PC-9 (cell line): ENCODE measurements around the gene AKAP13. TPM values are rescaled to one million over a fixed set of nuclear protein-coding genes. Genes with fewer than 3 reads are reported as not detected.
"Not testable (repeated sequence)": the region's sequence is repeated elsewhere in the genome, so short reads cannot be mapped to it uniquely, and the experiment has no call there.

Experiments used
- BruUV-seq: library from RNA; stranded (reverse); fragments of 400-500 nt; replicated peaks from 2 replicates; lab custom pipeline; 2021; lab: Mats Ljungman, UMichigan
- CTCF ChIA-PET: fragments of 300-600 bp; sonication (Branson Sonifier 250); formaldehyde crosslinking; loops from one replicate; lab custom pipeline; 2022; ENCODE audit warnings: antibody characterized with exemption; lab: Charles Lee
- POLR2A ChIA-PET: fragments of 300-600 bp; sonication (Branson Sonifier 250); formaldehyde crosslinking; loops from one replicate; lab custom pipeline; 2022; ENCODE audit warnings: antibody characterized with exemption; ENCODE audit not compliant: unreplicated experiment; lab: Charles Lee
- DNase-seq, 2 experiments: peaks; one replicate each; pipeline versions ENCODE4 v3.0.0 to v3.0.0-alpha.2; 2015 to 2022; ENCODE audit warnings: mixed read lengths in 1 of 2
- H2AFZ ChIP-seq: fragments of 200-600 bp; sonication (generic); 2 replicates; pipeline ENCODE4 v1.8.1; 2017; ENCODE audit warnings: antibody characterized with exemption
- H3F3A ChIP-seq: fragments of 200-600 bp; sonication (generic); 2 replicates; pipeline ENCODE4 v1.8.1; 2017; ENCODE audit warnings: antibody characterized with exemption, mild to moderate bottlenecking, low read depth; ENCODE audit not compliant: insufficient read depth
- H3K27ac ChIP-seq: fragments of 200-600 bp; sonication (generic); 2 replicates; pipeline ENCODE4 v1.6.1; 2016; ENCODE audit warnings: mixed run types
- H3K27me3 ChIP-seq: fragments of 200-600 bp; sonication (generic); 2 replicates; pipeline ENCODE4 v1.6.1; 2016; ENCODE audit warnings: low read depth, mixed run types; ENCODE audit not compliant: insufficient read depth
- H3K36me3 ChIP-seq: fragments of 200-600 bp; sonication (generic); 2 replicates; pipeline ENCODE4 v1.6.1; 2016; ENCODE audit warnings: low read depth, mixed run types
- H3K4me1 ChIP-seq: fragments of 200-600 bp; sonication (generic); replicated peaks from 2 replicates; pipeline ENCODE4 v1.6.1; 2016; ENCODE audit warnings: mixed run types; ENCODE audit not compliant: insufficient read depth
- H3K4me2 ChIP-seq: fragments of 200-600 bp; sonication (generic); 2 replicates; pipeline ENCODE4 v1.6.1; 2017; ENCODE audit warnings: mixed run types
- H3K4me3 ChIP-seq: fragments of 200-600 bp; sonication (generic); 2 replicates; pipeline ENCODE4 v1.6.1; 2016; ENCODE audit warnings: mixed run types
- H3K79me2 ChIP-seq: fragments of 200-600 bp; sonication (generic); 2 replicates; pipeline ENCODE4 v1.6.1; 2017; ENCODE audit warnings: low read depth, mixed run types
- H3K9me2 ChIP-seq: fragments of 200-600 bp; sonication (generic); 2 replicates; pipeline ENCODE4 v1.8.1; 2017; ENCODE audit warnings: mild to moderate bottlenecking; ENCODE audit not compliant: insufficient read depth
- H3K9me3 ChIP-seq: fragments of 200-600 bp; sonication (generic); 2 replicates; pipeline ENCODE4 v1.8.1; 2016; ENCODE audit warnings: low read depth; ENCODE audit not compliant: insufficient read depth
- H4K20me1 ChIP-seq: fragments of 200-600 bp; sonication (generic); 2 replicates; pipeline ENCODE4 v1.8.1; 2017; ENCODE audit not compliant: insufficient read depth
- EZH2 ChIP-seq: fragments of 200-600 bp; sonication (generic); IDR thresholded peaks from 2 replicates; pipeline ENCODE4 v1.8.0; 2017; ENCODE audit warnings: antibody characterized with exemption, low read depth
- intact Hi-C: fragments of 100-400 bp; cut with micrococcal nuclease; formaldehyde crosslinking; loops from one replicate; pipeline ENCODE4 v1.10.0; 2022; ENCODE audit not compliant: unreplicated experiment
- total RNA-seq: library from RNA; stranded (reverse); gene quantifications from 2 replicates; pipeline ENCODE4 v1.2.3, GENCODE V29; 2021
- TF ChIP-seq, protein P1 (sequence below): fragments of 200-600 bp; sonication (generic); conservative IDR thresholded peaks from 2 replicates; pipeline ENCODE4 v1.6.1; 2017; ENCODE audit warnings: mixed run types, antibody characterized with exemption, mild to moderate bottlenecking, moderate library complexity

Gene AKAP13
- total RNA-seq, 1 experiment from 2014 or later, result 82.5 TPM

DNA sequence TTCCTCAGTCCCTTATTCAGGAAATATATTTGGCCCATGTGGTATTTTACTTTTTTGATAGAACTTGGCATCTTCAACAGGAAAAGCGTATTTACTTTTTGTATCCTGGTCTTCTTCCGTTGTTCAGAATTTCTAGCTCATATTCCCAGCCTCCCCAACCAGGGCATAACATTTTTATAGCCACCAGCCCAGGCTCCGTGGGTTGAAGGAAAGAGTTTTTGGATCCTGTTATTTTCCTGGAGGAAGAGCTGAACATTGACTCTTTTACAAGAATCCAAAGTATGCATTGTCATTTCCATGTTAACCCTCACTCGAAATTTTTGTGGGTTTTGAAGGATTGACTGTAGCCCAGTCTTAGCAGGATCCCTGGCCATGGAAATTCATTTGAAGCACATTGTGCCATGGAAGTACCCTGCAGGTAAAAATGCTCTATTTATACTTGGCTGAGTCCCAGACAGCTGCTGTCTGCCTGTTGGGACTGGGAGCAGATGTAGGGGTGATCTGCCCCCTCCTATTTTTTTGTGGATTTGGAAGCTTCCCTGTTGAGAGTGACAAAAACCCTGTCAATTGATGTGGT is 98.8 kb downstream of the AKAP13 start:
- 0 out of 2 replicates have a peak, but pooled peaks cover 11% of the 10 kb centered on the region for H3K4me1 ChIP-seq
- ChIA-PET POLR2A (no interaction called here), CTCF (no interaction called here)
- no peak overlapping the region; the same call in 1 of the 2 replicates for H3K27ac ChIP-seq
- no peak for TF ChIP-seq EZH2
- TF ChIP-seq, protein P1, sequence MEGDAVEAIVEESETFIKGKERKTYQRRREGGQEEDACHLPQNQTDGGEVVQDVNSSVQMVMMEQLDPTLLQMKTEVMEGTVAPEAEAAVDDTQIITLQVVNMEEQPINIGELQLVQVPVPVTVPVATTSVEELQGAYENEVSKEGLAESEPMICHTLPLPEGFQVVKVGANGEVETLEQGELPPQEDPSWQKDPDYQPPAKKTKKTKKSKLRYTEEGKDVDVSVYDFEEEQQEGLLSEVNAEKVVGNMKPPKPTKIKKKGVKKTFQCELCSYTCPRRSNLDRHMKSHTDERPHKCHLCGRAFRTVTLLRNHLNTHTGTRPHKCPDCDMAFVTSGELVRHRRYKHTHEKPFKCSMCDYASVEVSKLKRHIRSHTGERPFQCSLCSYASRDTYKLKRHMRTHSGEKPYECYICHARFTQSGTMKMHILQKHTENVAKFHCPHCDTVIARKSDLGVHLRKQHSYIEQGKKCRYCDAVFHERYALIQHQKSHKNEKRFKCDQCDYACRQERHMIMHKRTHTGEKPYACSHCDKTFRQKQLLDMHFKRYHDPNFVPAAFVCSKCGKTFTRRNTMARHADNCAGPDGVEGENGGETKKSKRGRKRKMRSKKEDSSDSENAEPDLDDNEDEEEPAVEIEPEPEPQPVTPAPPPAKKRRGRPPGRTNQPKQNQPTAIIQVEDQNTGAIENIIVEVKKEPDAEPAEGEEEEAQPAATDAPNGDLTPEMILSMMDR, result no peak
- no peak overlapping the region for H2AFZ ChIP-seq
- BruUV-seq, result no TSS peak
- H3K79me2 ChIP-seq, result peaks cover 71% of the 10 kb centered on the region
- peak in 1 of 2 experiments; percentile 11 for DNase-seq
- no peaks in the 10 kb centered on the region for H3K9me2 ChIP-seq
- no peaks in the 10 kb centered on the region for H3K27me3 ChIP-seq
- H3K9me3 ChIP-seq, result no peaks in the 10 kb centered on the region
- no peak overlapping the region for H3K4me2 ChIP-seq
- peaks cover 3% of the 10 kb centered on the region; the same call in 1 of the 2 replicates for H4K20me1 ChIP-seq
- H3K36me3 ChIP-seq, result no peaks in the 10 kb centered on the region
- intact Hi-C loops, result loop anchor here (2.0 kb wide), 1 partner anchor 148 kb away; no protein-coding TSS in a partner anchor
- H3K4me3 ChIP-seq, result no peak overlapping the region
- peaks cover 4% of the 10 kb centered on the region; the same call in 1 of the 2 replicates for H3F3A ChIP-seq

DNA sequence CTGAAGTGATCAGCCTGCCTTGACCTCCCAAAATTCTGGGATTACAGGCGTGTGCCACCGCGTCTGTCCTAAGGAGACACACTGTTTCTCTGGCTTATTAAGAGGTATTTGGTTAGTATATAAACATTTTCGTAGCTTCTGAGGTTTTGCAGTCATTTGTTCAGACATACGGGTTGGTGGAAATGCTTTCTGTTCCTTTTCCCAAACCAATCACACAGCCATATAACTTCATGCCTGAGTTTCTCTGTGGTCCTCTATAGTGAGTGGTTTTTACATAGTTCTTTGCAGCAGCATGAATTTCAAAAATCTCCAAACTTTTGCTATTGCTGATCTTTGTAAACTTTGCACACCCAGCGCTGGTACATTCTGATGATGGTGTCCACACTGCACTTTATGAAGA is 100.5 kb downstream of the AKAP13 start:
- no peak for DNase-seq
- peaks cover 62% of the 10 kb centered on the region for H3K79me2 ChIP-seq
- CTCF ChIA-PET, result no interaction called here
- no peak overlapping the region for H3K27ac ChIP-seq
- H3K9me2 ChIP-seq, result no peaks in the 10 kb centered on the region
- H4K20me1 ChIP-seq, result peaks cover 3% of the 10 kb centered on the region; the same call in 1 of the 2 replicates
- intact Hi-C loops, result loop anchor here (5.0 to 10.0 kb wide), 2 partner anchors 39 to 354 kb away; no protein-coding TSS in a partner anchor
- no TSS peak for BruUV-seq
- H3K4me1 ChIP-seq, result 0 out of 2 replicates have a peak, but pooled peaks cover 11% of the 10 kb centered on the region
- POLR2A ChIA-PET, result no interaction called here
- no peak overlapping the region for H2AFZ ChIP-seq
- no peaks in the 10 kb centered on the region for H3K9me3 ChIP-seq
- H3F3A ChIP-seq, result peaks cover 4% of the 10 kb centered on the region; the same call in 1 of the 2 replicates
- H3K27me3 ChIP-seq, result no peaks in the 10 kb centered on the region
- no peak overlapping the region for H3K4me3 ChIP-seq
- H3K36me3 ChIP-seq, result no peaks in the 10 kb centered on the region
- no peak for TF ChIP-seq EZH2
- TF ChIP-seq, protein P1, result no peak
- no peak overlapping the region for H3K4me2 ChIP-seq

DNA sequence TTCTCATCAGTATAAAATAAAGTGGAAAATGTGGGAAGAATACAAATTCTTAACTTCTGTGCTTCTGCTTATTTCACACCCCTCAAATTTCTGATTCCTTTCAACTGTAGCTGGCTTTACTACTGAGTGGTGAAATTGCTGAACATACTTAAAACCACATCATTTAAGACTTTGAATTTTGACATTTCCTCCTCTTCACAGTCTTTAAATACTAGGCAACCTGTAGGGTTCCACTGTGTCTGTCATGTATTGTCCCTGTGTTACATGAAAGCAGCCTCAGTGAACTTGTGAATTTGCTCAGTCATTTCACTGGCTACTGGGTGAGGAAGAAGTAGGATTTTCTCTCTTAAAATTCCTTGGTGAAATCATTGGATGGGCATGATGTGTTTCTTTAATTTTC is 101.1 kb downstream of the AKAP13 start:
- H3K4me2 ChIP-seq, H3F3A ChIP-seq, POLR2A ChIA-PET, H4K20me1 ChIP-seq, DNase-seq, BruUV-seq, CTCF ChIA-PET, H2AFZ ChIP-seq, H3K9me2 ChIP-seq, H3K9me3 ChIP-seq, H3K27me3 ChIP-seq, H3K4me3 ChIP-seq, H3K36me3 ChIP-seq: not testable (repeated sequence)
- intact Hi-C loops, result loop anchor here (5.0 to 10.0 kb wide), 2 partner anchors 39 to 353 kb away; no protein-coding TSS in a partner anchor
- peak overlapping the region; percentile 24; the same call in 1 of the 2 replicates for H3K27ac ChIP-seq
- H3K4me1 ChIP-seq, result 0 out of 2 replicates have a peak, but pooled peaks cover 11% of the 10 kb centered on the region
- peaks cover 60% of the 10 kb centered on the region for H3K79me2 ChIP-seq
